ENCODE data around the gene ZNF284. TPM values are rescaled to one million over a fixed set of nuclear protein-coding genes. Genes with fewer than 3 reads are reported as not detected.
A peak's percentile ranks its signal among the peaks of the same experiment; 100 is the strongest.

Gene ZNF284
- total and polyA plus RNA-seq, 11 donors, result 1.1 to 2.7 (median 1.6) TPM

GRCh38 chr19:44092108-44092507, 20.1 kb downstream of the ZNF284 start:
- DNase-seq, result no peak
- TF ChIP-seq POLR2A (IDR thresholded peaks at IDR 0.05), result no peak
- no peak for TF ChIP-seq CTCF (IDR thresholded peaks at IDR 0.05)
- H3K4me3 ChIP-seq, result no peak overlapping the region
- H3K27ac ChIP-seq, result no peak overlapping the region
- no peak for ATAC-seq
- H3K4me1 ChIP-seq, result peaks cover 0 to 24% (median 11%) of the 10 kb centered on the region in 12 donors
- no peaks in the 10 kb centered on the region for H3K27me3 ChIP-seq
- H3K36me3 ChIP-seq, result peaks cover 0 to 17% (median 11%) of the 10 kb centered on the region in 9 donors
- intact Hi-C loops (cut with DNase I), result loop anchor here in 3 of 10 donors (5.0 to 10.0 kb wide), 2 partner anchors 87 to 90 kb away; partner anchors contain the start of gene ZNF230 (in 3 of the 3)
- H3K9me3 ChIP-seq, result no peaks in the 10 kb centered on the region
- 63 to 81% (median 72%) methylated on average over 4 of the region's 4 CpGs for WGBS, 4 donors

- intact Hi-C loops (cut with DNase I), result loop anchor here in 5 of 10 donors (1.0 to 10.0 kb wide), 8 partner anchors 19 to 92 kb away; partner anchors contain the start of genes ZNF225 (in 5 of the 5), ZNF230 (in 4 of the 5), ZNF223 (in 1 of the 5) and ZNF284 (in 1 of the 5)
- Histone ChIP-seq H3K4me1 (peaks cover 0 to 24% (median 11%) of the 10 kb centered on the region in 12 donors), H3K36me3 (peaks cover 2 to 29% (median 26%) of the 10 kb centered on the region in 9 donors), H3K27ac (peak within 1 kb of the TSS in 11 of 12 donors; percentile 51 to 86 (median 76)), H3K9me3 (no peaks in the 10 kb centered on the region), H3K27me3 (no peaks in the 10 kb centered on the region), H3K4me3 (peak within 1 kb of the TSS; percentile 67 to 89 (median 77))
- ATAC-seq (peak; percentile 95 to 99 (median 99)), DNase-seq (peak; percentile 93 to 95 (median 94))
- WGBS, 4 donors, result 0 to 1% (median 0%) methylated on average over 41 to 50 of the region's 50 CpGs
- peak in 1 of 2 donors; percentile 62 for TF ChIP-seq POLR2A (IDR thresholded peaks at IDR 0.05)
- TF ChIP-seq CTCF (IDR thresholded peaks at IDR 0.05), result no peak
These were observed 22.2 kb downstream of the ZNF284 start, which contains the start of gene ZNF224 for GRCh38 chr19:44093931-44094765. ZNF224 (plus strand) TSS chr19:44094361; CDS start chr19:44097874, 3,513 bp downstream.

- WGBS, 4 donors, result 95 to 98% (median 97%) methylated on average over 3 of the region's 3 CpGs
- no peak overlapping the region for H3K27ac ChIP-seq
- H3K27me3 ChIP-seq, result no peaks in the 10 kb centered on the region
- DNase-seq, result no peak
- intact Hi-C loops (cut with DNase I), result loop anchor here in 2 of 10 donors (10.0 kb wide), 1 partner anchor 103 kb away; the partner anchor contains the start of gene ZNF230 (in 2 of the 2)
- no peak for ATAC-seq
- peaks cover 0 to 12% (median 8%) of the 10 kb centered on the region in 12 donors for H3K4me1 ChIP-seq
- TF ChIP-seq POLR2A (IDR thresholded peaks at IDR 0.05), result no peak
- no peak for TF ChIP-seq CTCF (IDR thresholded peaks at IDR 0.05)
- H3K4me3 ChIP-seq, result no peak overlapping the region
- peaks cover 0 to 59% (median 47%) of the 10 kb centered on the region in 9 donors for H3K36me3 ChIP-seq
- peaks cover 0 to 92% (median 59%) of the 10 kb centered on the region in 12 donors for H3K9me3 ChIP-seq
These were observed 35.8 kb downstream of the ZNF284 start for GRCh38 chr19:44107751-44108150.

GRCh38 chr19:44109458-44109857, 37.5 kb downstream of the ZNF284 start:
- ATAC-seq (no peak), DNase-seq (no peak)
- Histone ChIP-seq H3K4me1 (peaks cover 0 to 19% (median 14%) of the 10 kb centered on the region in 12 donors), H3K36me3 (peaks cover 0 to 42% (median 30%) of the 10 kb centered on the region in 9 donors), H3K27ac (no peak overlapping the region), H3K27me3 (no peaks in the 10 kb centered on the region), H3K9me3 (peaks cover 0 to 75% (median 53%) of the 10 kb centered on the region in 12 donors), H3K4me3 (no peak overlapping the region)
- TF ChIP-seq CTCF (IDR thresholded peaks at IDR 0.05) (no peak), POLR2A (IDR thresholded peaks at IDR 0.05) (no peak)
- intact Hi-C loops (cut with DNase I), result loop anchor here in 2 of 10 donors (10.0 kb wide), 1 partner anchor 105 kb away; the partner anchor contains the start of gene ZNF230 (in 2 of the 2)
